NOMO-1 treated with DMSO at 0.1 percent for 48 hours (cell line): ENCODE results near the gene SVEP1.
A peak's percentile ranks its signal among the peaks of the same experiment; 100 is the strongest.

ENCODE experiments used
- DNase-seq: peaks from one replicate; lab custom pipeline; 2025; ENCODE audit not compliant: unreplicated experiment; lab: John Stamatoyannopoulos, UW

The SVEP1 gene

GRCh38 chr9:110327716-110328115 lies 251.8 kb downstream of the SVEP1 start:
- DNase-seq = peak; percentile 55

DNA sequence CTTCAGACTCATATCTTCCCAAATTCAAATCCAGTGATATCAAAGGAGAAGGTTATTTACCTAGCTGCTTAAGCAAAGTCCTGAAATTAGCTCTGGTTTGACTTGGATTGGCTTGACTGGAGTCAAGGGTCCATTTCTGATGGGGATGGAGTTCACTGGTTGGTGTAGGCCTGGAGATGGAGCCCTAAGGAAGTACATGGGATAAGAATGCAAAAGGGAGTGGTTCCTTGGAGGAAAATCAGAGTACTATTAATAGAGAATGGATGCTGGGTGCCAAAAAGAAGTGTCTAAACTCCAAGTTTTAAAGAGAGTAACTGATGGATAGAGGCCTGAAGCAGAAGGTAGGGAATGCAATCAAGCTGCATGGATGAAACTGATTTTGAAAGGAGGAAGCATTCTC lies 255.7 kb downstream of the SVEP1 start:
- no peak for DNase-seq

DNA sequence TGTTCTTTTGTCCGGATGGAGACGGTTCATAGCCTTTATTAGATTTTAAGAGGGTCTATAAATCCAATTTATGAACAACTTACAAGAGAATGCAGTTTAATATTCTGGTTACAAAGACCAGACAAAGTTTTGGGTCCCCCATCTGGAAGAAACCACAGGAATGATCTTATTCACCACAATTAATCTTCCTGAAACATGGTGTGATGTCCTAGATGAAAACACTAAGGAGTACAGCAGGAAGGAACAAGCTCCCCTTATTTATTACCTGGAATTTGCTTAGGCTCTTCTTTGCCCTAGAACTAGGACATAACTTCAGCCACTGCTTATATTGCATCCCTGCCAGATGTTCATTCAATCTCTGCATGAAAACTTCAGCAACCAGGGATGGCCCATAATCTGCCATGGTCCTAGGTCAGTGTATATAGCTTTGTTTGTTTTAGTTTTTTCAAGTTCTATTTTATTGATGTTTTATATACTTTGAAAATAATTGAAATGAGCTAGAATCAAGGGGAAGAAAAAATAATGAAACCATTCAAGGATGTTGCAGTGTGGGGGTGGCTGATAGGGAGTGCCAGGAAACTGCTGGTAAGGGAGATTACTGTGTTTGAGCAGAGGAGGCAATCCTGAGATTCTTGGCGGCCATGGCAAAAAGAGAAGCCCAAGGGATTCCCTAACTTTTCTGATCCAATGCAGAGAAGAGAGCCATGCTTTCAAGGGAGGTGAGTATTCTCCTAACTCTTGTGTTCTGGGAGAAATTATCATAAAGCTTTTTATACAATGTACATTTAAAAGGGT lies 258.7 kb downstream of the SVEP1 start:
- no peak for DNase-seq

DNA sequence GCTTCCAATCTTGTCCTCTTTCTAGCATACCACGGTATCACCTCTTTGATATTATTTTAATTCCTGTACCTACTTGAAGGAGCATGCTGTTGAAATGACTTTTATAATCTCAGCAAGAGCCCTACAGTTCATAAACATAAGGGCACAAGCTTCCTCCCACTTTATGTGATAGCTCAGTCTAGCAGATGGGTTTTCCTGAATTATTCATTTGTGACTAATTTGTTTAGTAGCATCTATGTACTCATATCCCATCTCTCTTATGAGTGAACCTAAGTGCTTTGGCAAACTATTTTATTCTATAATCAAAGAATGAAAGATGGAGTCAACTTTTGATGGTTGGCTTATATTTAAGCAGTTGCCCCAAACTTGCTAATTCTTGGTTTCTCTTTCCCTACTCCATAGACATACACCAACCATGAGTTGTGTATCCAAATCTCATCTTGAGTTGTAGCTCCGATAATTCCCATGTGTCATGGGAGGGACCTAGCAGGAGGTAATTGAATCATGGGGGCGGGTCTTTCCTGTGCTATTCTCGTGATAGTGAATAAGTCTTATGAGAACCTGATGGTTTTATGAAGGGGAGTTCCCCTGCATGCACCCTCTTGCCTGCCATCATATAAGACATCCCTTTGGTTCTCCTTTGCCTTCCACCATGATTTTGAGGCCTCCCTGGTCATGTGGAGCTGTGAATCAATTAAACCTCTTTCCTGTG lies 259.6 kb downstream of the SVEP1 start:
- no peak for DNase-seq

- DNase-seq = peak; percentile 15
Measured at GRCh38 chr9:110317911-110318310, 261.6 kb downstream of the SVEP1 start.

GRCh38 chr9:110316261-110317075 lies 263.1 kb downstream of the SVEP1 start:
- DNase-seq = peak; percentile 73
